ENCODE data around the gene POLR1A. TPM values are rescaled to one million over a fixed set of nuclear protein-coding genes. Genes with fewer than 3 reads are reported as not detected.
A peak's percentile ranks its signal among the peaks of the same experiment; 100 is the strongest.

POLR1A gene
- total RNA-seq (ENCODE audit: low replicate concordance), result 23.8 and 25.4 TPM in 2 replicates

- Histone ChIP-seq H3K79me2 (ENCODE audit: low read depth) (peaks cover 94% of the 10 kb centered on the region), H3F3A (ENCODE audit: low read depth) (no peaks in the 10 kb centered on the region), H3K27me3 (no peaks in the 10 kb centered on the region), H3K4me3 (peak within 1 kb of the TSS; percentile 74), H2AFZ (replicated peaks) (peak within 1 kb of the TSS; percentile 35), H4K20me1 (ENCODE audit: low read depth) (peaks cover 27% of the 10 kb centered on the region), H3K4me2 (peak within 1 kb of the TSS; percentile 86), H3K27ac (peak within 1 kb of the TSS; percentile 72), H3K36me3 (peaks cover 6% of the 10 kb centered on the region), H3K9ac (peak within 1 kb of the TSS; percentile 74), H3K9me3 (ENCODE audit: low read depth) (no peaks in the 10 kb centered on the region), H3K4me1 (peaks cover 15% of the 10 kb centered on the region)
- Mint-ChIP-seq H3K9me3 (no peaks in the 10 kb centered on the region), H3K4me1 (peaks cover 20% of the 10 kb centered on the region), H3K27me3 (ENCODE audit: insufficient read depth, low read depth) (no peaks in the 10 kb centered on the region), H3K27ac (peak within 1 kb of the TSS; percentile 100), H3K36me3 (peaks cover 18% of the 10 kb centered on the region), H3K4me3 (peak within 1 kb of the TSS; percentile 96)
- TF ChIP-seq CTCF (IDR thresholded peaks at IDR 0.05) (peak; percentile 28), EZH2 (IDR thresholded peaks at IDR 0.05) (no peak)
- peak; percentile 96 for DNase-seq (ENCODE audit: low spot score)
Measured at GRCh38 chr2:86105252-86105968, at the start of gene POLR1A. TSS of gene POLR1A (minus strand) at chr2:86105886. CDS start at chr2:86105776, 110 bp downstream.

- Mint-ChIP-seq H3K36me3 (peaks cover 23% of the 10 kb centered on the region), H3K27me3 (ENCODE audit: insufficient read depth, low read depth) (no peaks in the 10 kb centered on the region), H3K27ac (no peak overlapping the region), H3K4me3 (no peak overlapping the region), H3K4me1 (no peaks in the 10 kb centered on the region), H3K9me3 (no peaks in the 10 kb centered on the region)
- peaks cover 5% of the 10 kb centered on the region for H3K36me3 ChIP-seq
- H3K9ac ChIP-seq, result no peak overlapping the region
- no peak overlapping the region for H3K4me3 ChIP-seq
- DNase-seq (ENCODE audit: low spot score), result no peak
- no peaks in the 10 kb centered on the region for H3K9me3 ChIP-seq (ENCODE audit: low read depth)
- no peak overlapping the region for H3K27ac ChIP-seq
- no peaks in the 10 kb centered on the region for H3K4me1 ChIP-seq
- H3K4me2 ChIP-seq, result no peak overlapping the region
- H3K27me3 ChIP-seq, result no peaks in the 10 kb centered on the region
- TF ChIP-seq CTCF (IDR thresholded peaks at IDR 0.05) (no peak), EZH2 (IDR thresholded peaks at IDR 0.05) (no peak), EZH2phosphoT487 (IDR thresholded peaks at IDR 0.05) (no peak)
- no peaks in the 10 kb centered on the region for H4K20me1 ChIP-seq (ENCODE audit: low read depth)
- no peak overlapping the region for H2AFZ ChIP-seq (replicated peaks)
- H3K79me2 ChIP-seq (ENCODE audit: low read depth), result no peaks in the 10 kb centered on the region
- H3F3A ChIP-seq (ENCODE audit: low read depth), result no peaks in the 10 kb centered on the region
Measured at GRCh38 chr2:86150502-86150901, 44.8 kb upstream of the POLR1A start.

- Mint-ChIP-seq H3K36me3 (peaks cover 34% of the 10 kb centered on the region), H3K4me3 (no peak overlapping the region), H3K27me3 (ENCODE audit: insufficient read depth, low read depth) (no peaks in the 10 kb centered on the region), H3K27ac (no peak overlapping the region), H3K9me3 (no peaks in the 10 kb centered on the region), H3K4me1 (no peaks in the 10 kb centered on the region)
- Histone ChIP-seq H3K36me3 (peaks cover 5% of the 10 kb centered on the region), H3K4me3 (no peak overlapping the region), H4K20me1 (ENCODE audit: low read depth) (no peaks in the 10 kb centered on the region), H3K9ac (no peak overlapping the region), H3F3A (ENCODE audit: low read depth) (peaks cover 15% of the 10 kb centered on the region), H3K27me3 (no peaks in the 10 kb centered on the region), H3K9me3 (ENCODE audit: low read depth) (no peaks in the 10 kb centered on the region), H3K79me2 (ENCODE audit: low read depth) (no peaks in the 10 kb centered on the region), H2AFZ (replicated peaks) (no peak overlapping the region), H3K4me1 (no peaks in the 10 kb centered on the region), H3K27ac (no peak overlapping the region), H3K4me2 (no peak overlapping the region)
- no peak for TF ChIP-seq EZH2 (IDR thresholded peaks at IDR 0.05)
- no peak for TF ChIP-seq CTCF (IDR thresholded peaks at IDR 0.05)
- no peak for TF ChIP-seq EZH2phosphoT487 (IDR thresholded peaks at IDR 0.05)
- DNase-seq (ENCODE audit: low spot score), result no peak
Measured at GRCh38 chr2:86147793-86148192, 42.1 kb upstream of the POLR1A start.
